Prostate gland (tissue), 2 donors: ENCODE results near the gene ZNRD2. TPM values are rescaled to one million over a fixed set of nuclear protein-coding genes. Genes with fewer than 3 reads are reported as not detected.
A peak's percentile ranks its signal among the peaks of the same experiment; 100 is the strongest.

Source experiments
- DNase-seq: peaks from one replicate; pipeline ENCODE4 v3.0.0-alpha.2; 2019; ENCODE audit warnings: low spot score
- H3K27ac ChIP-seq, 2 donors: fragments of 200-600 bp; sonication (generic); 2 replicates each; pipeline ENCODE4 v1.5.1; 2017 to 2019
- H3K27me3 ChIP-seq: fragments of 200-600 bp; sonication (generic); replicated peaks from 2 replicates; pipeline ENCODE4 v1.5.1; 2019; ENCODE audit not compliant: insufficient read depth
- H3K36me3 ChIP-seq, 2 donors: fragments of 200-600 bp; sonication (generic); 1 replicate in 1 of 2; 2 replicates in 1 of 2; pipeline versions ENCODE4 v1.5.1 to v1.8.1; 2017 to 2019
- H3K4me1 ChIP-seq: fragments of 200-600 bp; sonication (generic); replicated peaks from 2 replicates; pipeline ENCODE4 v1.5.1; 2019
- H3K4me3 ChIP-seq, 2 donors: fragments of 200-600 bp; sonication (generic); 2 replicates each; pipeline ENCODE4 v1.5.1; 2017 to 2019
- H3K9me3 ChIP-seq: fragments of 200-600 bp; sonication (generic); 2 replicates; pipeline ENCODE4 v1.5.1; 2017
- CTCF ChIP-seq, 4 experiments: fragments of 200-600 bp in 2 of 4; fragments of 450-650 bp in 2 of 4; sonication (generic) in 2 of 4; IDR thresholded peaks; 1 replicate in 3 of 4; 2 replicates in 1 of 4; pipeline ENCODE4 v1.5.1; 2016 to 2019; ENCODE audit warnings: antibody characterized with exemption in 4 of 4, mild to moderate bottlenecking in 2 of 4, moderate library complexity in 2 of 4
- POLR2A ChIP-seq: fragments of 450-650 bp; IDR thresholded peaks from one replicate; pipeline ENCODE4 v1.6.1; 2016; ENCODE audit warnings: antibody characterized with exemption, mild to moderate bottlenecking
- POLR2AphosphoS5 ChIP-seq: sonication (generic); formaldehyde crosslinking; IDR thresholded peaks from one replicate; pipeline ENCODE4 v1.6.1; 2017; ENCODE audit warnings: antibody characterized with exemption
- WGBS: methylation state at CpG from one replicate; pipeline ENCODE4 v1.1.5; 2018; 5-methylcytosine and 5-hydroxymethylcytosine counted together
- intact Hi-C: fragments of 100-400 bp; cut with DNase I; formaldehyde crosslinking; loops from one replicate; pipeline ENCODE4 v1.14.2; 2022
- total RNA-seq, 2 donors: library from RNA; depleted of rRNA; stranded (reverse); fragments of >200 nt; gene quantifications; one replicate each; pipeline ENCODE4 v1.1.0, GENCODE V29; 2016

ZNRD2 gene
- total RNA-seq, 2 donors from 2014 or later, result 72.8 to 98.1 TPM

- no peak overlapping the region for H3K27ac ChIP-seq
- no peaks in the 10 kb centered on the region for H3K36me3 ChIP-seq
- intact Hi-C loops, result no loop called here
- 96% methylated on average over 3 of the region's 3 CpGs for WGBS
- no peaks in the 10 kb centered on the region for H3K9me3 ChIP-seq
- H3K4me1 ChIP-seq, result no peaks in the 10 kb centered on the region
- H3K4me3 ChIP-seq, result no peak overlapping the region
- no peak for TF ChIP-seq POLR2AphosphoS5
- TF ChIP-seq CTCF (IDR thresholded peaks at IDR 0.05), result no peak
- no peak for TF ChIP-seq POLR2A
- no peaks in the 10 kb centered on the region for H3K27me3 ChIP-seq
- DNase-seq, result no peak
Observed at GRCh38 chr11:65549096-65549495, 21.2 kb upstream of the ZNRD2 start.

GRCh38 chr11:65551572-65552387 lies 18.5 kb upstream of the ZNRD2 start:
- TF ChIP-seq CTCF (IDR thresholded peaks at IDR 0.05) (peak in 2 of 4 experiments; percentile 44 to 55), POLR2A (no peak)
- DNase-seq, result no peak

GRCh38 chr11:65552388-65552951 lies 17.8 kb upstream of the ZNRD2 start:
- Histone ChIP-seq H3K27ac (no peak overlapping the region), H3K9me3 (no peaks in the 10 kb centered on the region), H3K36me3 (no peaks in the 10 kb centered on the region), H3K27me3 (no peaks in the 10 kb centered on the region), H3K4me3 (no peak overlapping the region), H3K4me1 (peaks cover 5% of the 10 kb centered on the region)
- TF ChIP-seq POLR2A (no peak), CTCF (IDR thresholded peaks at IDR 0.05) (no peak), POLR2AphosphoS5 (no peak)
- intact Hi-C loops, result no loop called here
- 82% methylated on average over 9 of the region's 9 CpGs for WGBS
- DNase-seq, result no peak

More at GRCh38 chr11:65551572-65552387, 18.5 kb upstream of the ZNRD2 start:
- Histone ChIP-seq H3K36me3 (no peaks in the 10 kb centered on the region), H3K27ac (no peak overlapping the region), H3K4me3 (no peak overlapping the region), H3K27me3 (no peaks in the 10 kb centered on the region), H3K4me1 (peaks cover 3% of the 10 kb centered on the region), H3K9me3 (no peaks in the 10 kb centered on the region)
- intact Hi-C loops, result no loop called here
- WGBS, result 66% methylated on average over 12 of the region's 17 CpGs

GRCh38 chr11:65553301-65554001 lies 16.8 kb upstream of the ZNRD2 start:
- peaks cover 5% of the 10 kb centered on the region for H3K4me1 ChIP-seq
- intact Hi-C loops, result no loop called here
- no peak for TF ChIP-seq CTCF (IDR thresholded peaks at IDR 0.05)
- no peak for TF ChIP-seq POLR2A
- no peak for TF ChIP-seq POLR2AphosphoS5
- H3K9me3 ChIP-seq, result no peaks in the 10 kb centered on the region
- 69% methylated on average over 30 of the region's 37 CpGs for WGBS
- H3K36me3 ChIP-seq, result no peaks in the 10 kb centered on the region
- DNase-seq, result no peak
- H3K4me3 ChIP-seq, result no peak overlapping the region
- H3K27ac ChIP-seq, result no peak overlapping the region
- H3K27me3 ChIP-seq, result no peaks in the 10 kb centered on the region
